Skeletal muscle satellite cell (primary cell): ENCODE data around the gene LTBP1.
A peak's percentile ranks its signal among the peaks of the same experiment; 100 is the strongest.

Source experiments
- H3K27me3 ChIP-seq: 2 replicates; pipeline ENCODE4 v1.7.0; 2013; ENCODE audit warnings: low read length; ENCODE audit not compliant: control insufficient read depth, insufficient read depth
- H3K36me3 ChIP-seq: 2 replicates; pipeline ENCODE4 v1.7.0; 2013; ENCODE audit warnings: mild to moderate bottlenecking, control low read depth, low read length; ENCODE audit not compliant: insufficient read depth
- H3K4me1 ChIP-seq: 2 replicates; pipeline ENCODE4 v1.7.0; 2013; ENCODE audit warnings: low read length; ENCODE audit not compliant: control insufficient read depth, insufficient read depth
- H3K4me2 ChIP-seq: 2 replicates; pipeline ENCODE4 v1.7.0; 2013; ENCODE audit warnings: mild to moderate bottlenecking, low read length
- H3K4me3 ChIP-seq: 2 replicates; pipeline ENCODE4 v1.7.0; 2013; ENCODE audit warnings: low read length
- H3K9ac ChIP-seq: 2 replicates; pipeline ENCODE4 v1.7.0; 2013; ENCODE audit warnings: mild to moderate bottlenecking, low read depth, low read length, moderate library complexity
- H3K9me3 ChIP-seq: replicated peaks from 2 replicates; pipeline ENCODE4 v1.7.0; 2013; ENCODE audit warnings: mild to moderate bottlenecking, control low read depth, low read length

LTBP1 gene

GRCh38 chr2:33289961-33290360 lies 343.2 kb downstream of the LTBP1 start:
- H3K9me3 ChIP-seq: no peaks in the 10 kb centered on the region
- peaks cover 15% of the 10 kb centered on the region for H3K4me1 ChIP-seq
- H3K9ac ChIP-seq: no peak overlapping the region
- no peak overlapping the region for H3K4me3 ChIP-seq
- no peaks in the 10 kb centered on the region for H3K27me3 ChIP-seq
- H3K4me2 ChIP-seq: no peak overlapping the region
- H3K36me3 ChIP-seq: peaks cover 38% of the 10 kb centered on the region

- Histone ChIP-seq H3K4me1 (peaks cover 15% of the 10 kb centered on the region), H3K27me3 (no peaks in the 10 kb centered on the region), H3K9ac (peak overlapping the region; percentile 3), H3K36me3 (peaks cover 32% of the 10 kb centered on the region), H3K9me3 (no peaks in the 10 kb centered on the region), H3K4me3 (peak overlapping the region; percentile 45), H3K4me2 (peak overlapping the region; percentile 75)
Observed at GRCh38 chr2:33291278-33292013, 344.7 kb downstream of the LTBP1 start.

- Histone ChIP-seq H3K4me2 (peak overlapping the region; percentile 75), H3K9me3 (no peaks in the 10 kb centered on the region), H3K4me3 (peak overlapping the region; percentile 45), H3K36me3 (peaks cover 35% of the 10 kb centered on the region), H3K27me3 (no peaks in the 10 kb centered on the region), H3K4me1 (peaks cover 15% of the 10 kb centered on the region), H3K9ac (no peak overlapping the region)
Observed at GRCh38 chr2:33292063-33292462, 345.3 kb downstream of the LTBP1 start.

GRCh38 chr2:33292981-33293595 lies 346.3 kb downstream of the LTBP1 start:
- peaks cover 29% of the 10 kb centered on the region for H3K36me3 ChIP-seq
- no peak overlapping the region for H3K9ac ChIP-seq
- H3K27me3 ChIP-seq: no peaks in the 10 kb centered on the region

GRCh38 chr2:33298233-33298632 lies 351.5 kb downstream of the LTBP1 start:
- peaks cover 41% of the 10 kb centered on the region for H3K36me3 ChIP-seq
- no peaks in the 10 kb centered on the region for H3K27me3 ChIP-seq
- H3K4me1 ChIP-seq: peaks cover 10% of the 10 kb centered on the region
- H3K9ac ChIP-seq: no peak overlapping the region
- H3K9me3 ChIP-seq: no peaks in the 10 kb centered on the region
- no peak overlapping the region for H3K4me2 ChIP-seq
- H3K4me3 ChIP-seq: no peak overlapping the region

More at GRCh38 chr2:33292981-33293595, 346.3 kb downstream of the LTBP1 start:
- Histone ChIP-seq H3K4me2 (no peak overlapping the region), H3K4me3 (no peak overlapping the region), H3K9me3 (no peaks in the 10 kb centered on the region), H3K4me1 (peaks cover 21% of the 10 kb centered on the region)

GRCh38 chr2:33301355-33301754 lies 354.6 kb downstream of the LTBP1 start:
- Histone ChIP-seq H3K4me1 (peaks cover 14% of the 10 kb centered on the region), H3K9me3 (no peaks in the 10 kb centered on the region), H3K4me3 (no peak overlapping the region), H3K27me3 (no peaks in the 10 kb centered on the region), H3K9ac (no peak overlapping the region), H3K36me3 (peaks cover 56% of the 10 kb centered on the region), H3K4me2 (no peak overlapping the region)

- no peak overlapping the region for H3K4me2 ChIP-seq
- H3K4me3 ChIP-seq: no peak overlapping the region
- peaks cover 54% of the 10 kb centered on the region for H3K36me3 ChIP-seq
- H3K27me3 ChIP-seq: no peaks in the 10 kb centered on the region
- H3K4me1 ChIP-seq: peaks cover 14% of the 10 kb centered on the region
- no peaks in the 10 kb centered on the region for H3K9me3 ChIP-seq
- no peak overlapping the region for H3K9ac ChIP-seq
Observed at GRCh38 chr2:33302348-33302747, 355.6 kb downstream of the LTBP1 start.

- Histone ChIP-seq H3K9ac (no peak overlapping the region), H3K9me3 (no peaks in the 10 kb centered on the region), H3K27me3 (no peaks in the 10 kb centered on the region), H3K4me1 (peaks cover 4% of the 10 kb centered on the region), H3K4me2 (no peak overlapping the region), H3K4me3 (no peak overlapping the region), H3K36me3 (peaks cover 58% of the 10 kb centered on the region)
Observed at GRCh38 chr2:33304032-33304864, 357.5 kb downstream of the LTBP1 start.

- no peak overlapping the region for H3K4me3 ChIP-seq
- peaks cover 42% of the 10 kb centered on the region for H3K36me3 ChIP-seq
- H3K9me3 ChIP-seq: no peaks in the 10 kb centered on the region
- H3K9ac ChIP-seq: no peak overlapping the region
- H3K4me1 ChIP-seq: peaks cover 4% of the 10 kb centered on the region
- H3K4me2 ChIP-seq: no peak overlapping the region
- H3K27me3 ChIP-seq: no peaks in the 10 kb centered on the region
Observed at GRCh38 chr2:33307659-33308270, 361.0 kb downstream of the LTBP1 start.

- H3K36me3 ChIP-seq: peaks cover 44% of the 10 kb centered on the region
Observed at GRCh38 chr2:33312355-33312754, 365.6 kb downstream of the LTBP1 start.

GRCh38 chr2:33313039-33313438 lies 366.3 kb downstream of the LTBP1 start:
- Histone ChIP-seq H3K4me1 (no peaks in the 10 kb centered on the region), H3K4me2 (no peak overlapping the region), H3K36me3 (peaks cover 45% of the 10 kb centered on the region)

More at GRCh38 chr2:33312355-33312754, 365.6 kb downstream of the LTBP1 start:
- Histone ChIP-seq H3K9ac (no peak overlapping the region), H3K4me3 (no peak overlapping the region), H3K9me3 (no peaks in the 10 kb centered on the region), H3K27me3 (no peaks in the 10 kb centered on the region), H3K4me1 (no peaks in the 10 kb centered on the region), H3K4me2 (no peak overlapping the region)

More at GRCh38 chr2:33313039-33313438, 366.3 kb downstream of the LTBP1 start:
- Histone ChIP-seq H3K4me3 (no peak overlapping the region), H3K27me3 (no peaks in the 10 kb centered on the region), H3K9ac (no peak overlapping the region), H3K9me3 (no peaks in the 10 kb centered on the region)
